Measurements from ENCODE around the gene SLC19A1. TPM values are rescaled to one million over a fixed set of nuclear protein-coding genes. Genes with fewer than 3 reads are reported as not detected.

Gene SLC19A1
- total RNA-seq, 4 donors from 2014 or later, result 3.3 to 27.9 (median 11.4) TPM

DNA sequence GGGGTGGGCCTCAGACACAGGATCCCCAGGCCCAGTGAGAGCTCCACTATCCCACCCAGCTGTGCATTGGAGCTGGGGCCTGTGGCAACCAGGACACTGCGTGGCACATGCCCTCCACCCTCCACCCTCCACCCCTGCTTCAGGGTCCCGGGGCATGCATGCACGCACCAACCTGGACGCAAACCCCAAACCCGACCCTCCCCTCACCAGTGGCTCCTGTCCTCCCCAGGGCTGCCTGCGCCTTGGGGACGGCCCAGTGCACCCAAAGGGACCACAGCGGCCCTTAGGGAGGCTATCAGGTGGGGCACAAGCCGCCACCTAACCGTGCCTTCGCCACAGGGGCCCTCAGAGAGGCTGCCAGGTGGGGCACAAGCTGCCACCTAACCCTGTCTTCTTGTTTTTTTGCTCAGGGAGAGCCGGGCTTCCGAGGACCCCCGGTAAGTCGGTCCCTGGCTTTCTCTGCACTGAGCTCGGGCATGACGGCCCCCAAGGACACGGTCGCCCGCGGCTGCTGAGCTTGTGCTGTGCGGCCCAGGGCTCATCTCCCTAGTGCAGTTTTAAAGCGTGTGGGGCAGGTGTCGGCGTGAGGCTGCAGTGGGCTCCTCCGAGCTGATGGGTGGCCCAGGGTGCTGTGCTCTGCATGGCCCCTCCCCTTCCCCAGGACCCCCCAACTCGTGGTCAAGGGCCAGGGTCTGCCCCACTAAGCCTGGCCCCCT lies 47.9 kb downstream of the SLC19A1 start:
- Histone ChIP-seq H3K36me3 (peaks cover 0 to 91% (median 0%) of the 10 kb centered on the region in 3 donors), H3K4me1 (no peaks in the 10 kb centered on the region), H3K9me3 (no peaks in the 10 kb centered on the region), H3K4me3 (no peak overlapping the region), H3K27ac (no peak overlapping the region), H3K27me3 (no peaks in the 10 kb centered on the region)
- DNase-seq (ENCODE audit: low spot score in 2 of 2), result no peak
- 91 to 98% methylated on average over 14 to 25 of the region's 27 CpGs for WGBS, 2 donors
- TF ChIP-seq, protein P1, sequence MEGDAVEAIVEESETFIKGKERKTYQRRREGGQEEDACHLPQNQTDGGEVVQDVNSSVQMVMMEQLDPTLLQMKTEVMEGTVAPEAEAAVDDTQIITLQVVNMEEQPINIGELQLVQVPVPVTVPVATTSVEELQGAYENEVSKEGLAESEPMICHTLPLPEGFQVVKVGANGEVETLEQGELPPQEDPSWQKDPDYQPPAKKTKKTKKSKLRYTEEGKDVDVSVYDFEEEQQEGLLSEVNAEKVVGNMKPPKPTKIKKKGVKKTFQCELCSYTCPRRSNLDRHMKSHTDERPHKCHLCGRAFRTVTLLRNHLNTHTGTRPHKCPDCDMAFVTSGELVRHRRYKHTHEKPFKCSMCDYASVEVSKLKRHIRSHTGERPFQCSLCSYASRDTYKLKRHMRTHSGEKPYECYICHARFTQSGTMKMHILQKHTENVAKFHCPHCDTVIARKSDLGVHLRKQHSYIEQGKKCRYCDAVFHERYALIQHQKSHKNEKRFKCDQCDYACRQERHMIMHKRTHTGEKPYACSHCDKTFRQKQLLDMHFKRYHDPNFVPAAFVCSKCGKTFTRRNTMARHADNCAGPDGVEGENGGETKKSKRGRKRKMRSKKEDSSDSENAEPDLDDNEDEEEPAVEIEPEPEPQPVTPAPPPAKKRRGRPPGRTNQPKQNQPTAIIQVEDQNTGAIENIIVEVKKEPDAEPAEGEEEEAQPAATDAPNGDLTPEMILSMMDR (IDR thresholded peaks at IDR 0.05), result no peak
- no peak for TF ChIP-seq POLR2A (IDR thresholded peaks at IDR 0.05)
- no peak for TF ChIP-seq EP300 (IDR thresholded peaks at IDR 0.05)

DNA sequence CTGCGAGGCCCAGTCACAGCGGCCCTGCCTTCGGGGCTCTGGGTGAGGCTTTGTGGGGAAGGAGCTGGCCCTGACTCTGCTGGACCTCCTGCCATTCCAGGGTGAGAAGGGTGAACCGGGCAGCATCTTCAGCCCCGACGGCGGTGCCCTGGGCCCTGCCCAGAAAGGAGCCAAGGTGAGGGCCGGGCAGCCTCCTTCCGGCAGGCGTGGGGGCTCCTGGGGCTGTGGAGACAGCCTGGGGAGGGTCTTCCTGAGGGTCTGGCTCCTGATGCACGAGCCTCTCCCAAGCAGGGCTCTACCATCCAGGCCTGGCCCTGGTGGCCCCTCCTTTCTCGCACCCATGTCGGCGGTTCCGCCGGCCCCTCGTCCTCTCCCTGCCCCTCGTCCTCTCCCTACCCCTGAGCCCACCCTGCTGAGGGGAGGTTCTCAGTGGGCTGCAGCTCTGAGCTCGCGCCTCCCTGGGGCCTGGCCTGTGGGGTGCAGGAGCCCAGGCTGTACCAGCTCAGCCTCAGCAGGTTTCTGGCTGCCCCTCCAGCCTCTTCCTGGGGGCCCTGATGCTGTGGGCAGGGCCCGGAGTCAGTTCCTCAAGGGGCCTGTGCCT lies 48.7 kb downstream of the SLC19A1 start:
- Histone ChIP-seq H3K4me3 (no peak overlapping the region), H3K27ac (no peak overlapping the region), H3K4me1 (no peaks in the 10 kb centered on the region), H3K36me3 (peaks cover 0 to 83% (median 0%) of the 10 kb centered on the region in 3 donors), H3K9me3 (no peaks in the 10 kb centered on the region), H3K27me3 (no peaks in the 10 kb centered on the region)
- DNase-seq (ENCODE audit: low spot score in 2 of 2), result no peak
- TF ChIP-seq POLR2A (IDR thresholded peaks at IDR 0.05) (no peak), EP300 (IDR thresholded peaks at IDR 0.05) (no peak)
- TF ChIP-seq, protein P1 (IDR thresholded peaks at IDR 0.05), result no peak
- 85 to 89% methylated on average over 11 to 21 of the region's 21 CpGs for WGBS, 2 donors

DNA sequence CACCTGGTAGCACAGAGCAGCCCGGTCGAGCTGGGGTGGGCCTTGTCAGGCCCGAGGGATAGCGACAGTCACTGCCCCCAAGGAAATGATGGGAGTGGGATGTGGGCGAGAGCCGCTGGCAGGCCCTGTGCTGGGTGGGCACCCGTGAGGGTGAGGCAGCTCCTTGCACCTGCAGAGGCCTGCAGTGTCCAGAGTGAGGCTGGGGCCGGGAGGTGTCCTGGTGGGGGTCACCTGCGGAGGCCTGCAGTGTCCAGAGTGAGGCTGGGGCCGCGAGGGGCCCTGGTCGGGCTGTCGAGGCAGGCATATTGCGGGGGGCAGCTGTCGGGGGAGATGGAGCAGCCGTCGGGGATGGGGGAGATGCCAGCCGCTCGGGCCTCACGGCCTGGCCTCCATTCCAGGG lies 49.5 kb downstream of the SLC19A1 start:
- 89 to 90% methylated on average over 18 to 20 of the region's 20 CpGs for WGBS, 2 donors
- TF ChIP-seq POLR2A (IDR thresholded peaks at IDR 0.05) (no peak), EP300 (IDR thresholded peaks at IDR 0.05) (no peak)
- H3K27ac ChIP-seq, result no peak overlapping the region
- H3K27me3 ChIP-seq, result no peaks in the 10 kb centered on the region
- H3K36me3 ChIP-seq, result peaks cover 0 to 79% (median 0%) of the 10 kb centered on the region in 3 donors
- H3K4me1 ChIP-seq, result no peaks in the 10 kb centered on the region
- H3K4me3 ChIP-seq, result no peak overlapping the region
- no peak for DNase-seq (ENCODE audit: low spot score in 2 of 2)
- no peaks in the 10 kb centered on the region for H3K9me3 ChIP-seq

DNA sequence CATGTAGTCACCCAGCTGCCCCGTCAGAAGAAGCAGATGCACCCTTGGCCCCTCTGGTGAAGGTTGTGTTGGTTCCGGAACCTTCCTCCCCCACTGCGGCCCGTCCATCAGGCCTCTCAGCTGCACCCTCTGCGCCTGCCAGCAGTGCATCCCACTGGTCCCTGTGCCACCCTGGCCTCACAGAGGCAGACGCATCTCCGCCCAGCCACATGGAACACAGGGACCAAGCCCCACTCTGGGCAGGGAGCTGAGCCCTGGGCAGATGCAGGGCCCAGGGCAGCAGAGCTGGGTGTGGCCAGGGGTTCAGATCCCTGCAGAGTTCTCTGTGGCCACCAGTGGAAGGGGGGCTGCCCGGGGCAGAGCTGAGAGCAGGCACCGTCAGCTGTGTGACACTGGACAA lies 50.6 kb downstream of the SLC19A1 start:
- no peak for TF ChIP-seq EP300 (IDR thresholded peaks at IDR 0.05)
- TF ChIP-seq POLR2A (IDR thresholded peaks at IDR 0.05), result no peak
- TF ChIP-seq, protein P1 (IDR thresholded peaks at IDR 0.05), result no peak
- H3K27me3 ChIP-seq, result no peaks in the 10 kb centered on the region
- H3K36me3 ChIP-seq, result peaks cover 0 to 79% (median 0%) of the 10 kb centered on the region in 3 donors
- no peak overlapping the region for H3K4me3 ChIP-seq
- H3K9me3 ChIP-seq, result no peaks in the 10 kb centered on the region
- H3K27ac ChIP-seq, result no peak overlapping the region
- no peaks in the 10 kb centered on the region for H3K4me1 ChIP-seq
- 88 to 99% methylated on average over 8 to 9 of the region's 9 CpGs for WGBS, 2 donors
- DNase-seq (ENCODE audit: low spot score in 2 of 2), result no peak

GRCh38 chr21:45491056-45491455 lies 51.2 kb downstream of the SLC19A1 start:
- no peak overlapping the region for H3K27ac ChIP-seq
- no peaks in the 10 kb centered on the region for H3K27me3 ChIP-seq
- TF ChIP-seq, protein P1 (IDR thresholded peaks at IDR 0.05), result no peak
- TF ChIP-seq EP300 (IDR thresholded peaks at IDR 0.05) (no peak), POLR2A (IDR thresholded peaks at IDR 0.05) (no peak)
- WGBS, 2 donors, result 97% methylated on average over 5 of the region's 20 CpGs; no CpG with 5 or more reads in 1 of the 2 donors
- peaks cover 0 to 76% (median 0%) of the 10 kb centered on the region in 3 donors for H3K36me3 ChIP-seq
- no peak for DNase-seq (ENCODE audit: low spot score in 2 of 2)
- no peaks in the 10 kb centered on the region for H3K4me1 ChIP-seq
- no peak overlapping the region for H3K4me3 ChIP-seq
- H3K9me3 ChIP-seq, result no peaks in the 10 kb centered on the region

Measured in tibial nerve (tissue), 4 donors.